ENCODE results near the gene GPS1.

GPS1 gene

GRCh38 chr17:82023447-82024241 is 28.1 kb upstream of the GPS1 start:
- peak overlapping the region; percentile 89 for H3K4me3 ChIP-seq (ENCODE audit: low read depth, low read length)
- TF ChIP-seq, protein P1, sequence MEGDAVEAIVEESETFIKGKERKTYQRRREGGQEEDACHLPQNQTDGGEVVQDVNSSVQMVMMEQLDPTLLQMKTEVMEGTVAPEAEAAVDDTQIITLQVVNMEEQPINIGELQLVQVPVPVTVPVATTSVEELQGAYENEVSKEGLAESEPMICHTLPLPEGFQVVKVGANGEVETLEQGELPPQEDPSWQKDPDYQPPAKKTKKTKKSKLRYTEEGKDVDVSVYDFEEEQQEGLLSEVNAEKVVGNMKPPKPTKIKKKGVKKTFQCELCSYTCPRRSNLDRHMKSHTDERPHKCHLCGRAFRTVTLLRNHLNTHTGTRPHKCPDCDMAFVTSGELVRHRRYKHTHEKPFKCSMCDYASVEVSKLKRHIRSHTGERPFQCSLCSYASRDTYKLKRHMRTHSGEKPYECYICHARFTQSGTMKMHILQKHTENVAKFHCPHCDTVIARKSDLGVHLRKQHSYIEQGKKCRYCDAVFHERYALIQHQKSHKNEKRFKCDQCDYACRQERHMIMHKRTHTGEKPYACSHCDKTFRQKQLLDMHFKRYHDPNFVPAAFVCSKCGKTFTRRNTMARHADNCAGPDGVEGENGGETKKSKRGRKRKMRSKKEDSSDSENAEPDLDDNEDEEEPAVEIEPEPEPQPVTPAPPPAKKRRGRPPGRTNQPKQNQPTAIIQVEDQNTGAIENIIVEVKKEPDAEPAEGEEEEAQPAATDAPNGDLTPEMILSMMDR (IDR thresholded peaks at IDR 0.05; ENCODE audit: low read depth, low read length, missing control alignments): no peak
- DNase-seq (ENCODE audit: low read depth): no peak

DNA sequence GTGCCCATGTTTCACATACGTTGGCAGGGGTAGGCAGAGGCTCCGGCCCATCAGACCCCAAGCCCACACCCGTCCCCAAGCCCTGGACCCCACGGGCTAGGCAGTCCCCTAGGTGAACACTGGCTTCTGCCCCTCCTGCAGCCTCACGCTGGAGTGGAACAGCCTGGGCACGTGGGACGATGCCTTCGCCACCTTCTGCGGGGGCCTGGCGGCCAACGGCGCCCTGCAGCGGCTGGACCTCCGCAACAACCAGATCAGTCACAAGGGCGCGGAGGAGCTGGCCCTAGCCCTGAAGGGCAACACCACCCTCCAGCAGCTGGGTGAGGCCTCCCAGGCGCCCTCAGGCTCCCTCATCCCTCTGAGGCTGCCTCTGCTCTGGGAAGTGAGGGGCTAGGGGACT is 26.8 kb upstream of the GPS1 start:
- DNase-seq (ENCODE audit: low read depth): no peak
- no peak overlapping the region for H3K4me3 ChIP-seq (ENCODE audit: low read depth, low read length)
- TF ChIP-seq, protein P1 (IDR thresholded peaks at IDR 0.05; ENCODE audit: low read depth, low read length, missing control alignments): no peak

GRCh38 chr17:82025401-82026107 is 26.1 kb upstream of the GPS1 start:
- TF ChIP-seq, protein P1 (IDR thresholded peaks at IDR 0.05; ENCODE audit: low read depth, low read length, missing control alignments): no peak
- DNase-seq (ENCODE audit: low read depth): no peak

GRCh38 chr17:82028246-82028645 is 23.5 kb upstream of the GPS1 start:
- TF ChIP-seq, protein P1 (IDR thresholded peaks at IDR 0.05; ENCODE audit: low read depth, low read length, missing control alignments): no peak
- no peak for DNase-seq (ENCODE audit: low read depth)
- no peak overlapping the region for H3K4me3 ChIP-seq (ENCODE audit: low read depth, low read length)

More at GRCh38 chr17:82025401-82026107, 26.1 kb upstream of the GPS1 start:
- H3K4me3 ChIP-seq (ENCODE audit: low read depth, low read length): no peak overlapping the region

DNA sequence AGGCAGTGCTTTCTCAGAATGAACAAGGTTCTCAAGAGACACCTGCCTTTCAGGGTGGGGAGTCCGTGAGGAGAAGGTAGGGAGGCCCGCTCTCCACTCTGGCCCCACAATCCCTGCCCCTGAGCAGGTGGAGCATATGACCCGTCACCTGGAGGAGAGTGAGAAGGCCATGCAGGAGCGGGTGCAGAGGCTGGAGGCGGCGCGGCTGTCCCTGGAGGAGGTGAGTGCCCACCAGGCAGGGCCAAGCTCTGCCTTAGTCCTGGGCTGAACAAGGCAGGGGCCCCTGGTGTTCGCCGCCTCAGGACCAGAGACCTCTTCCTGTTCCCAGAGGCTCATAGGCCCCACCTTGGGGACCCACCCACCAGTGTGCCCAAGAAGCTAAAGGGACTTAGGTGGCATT is 22.7 kb upstream of the GPS1 start:
- DNase-seq (ENCODE audit: low read depth): no peak
- no peak overlapping the region for H3K4me3 ChIP-seq (ENCODE audit: low read depth, low read length)
- TF ChIP-seq, protein P1 (IDR thresholded peaks at IDR 0.05; ENCODE audit: low read depth, low read length, missing control alignments): no peak

DNA sequence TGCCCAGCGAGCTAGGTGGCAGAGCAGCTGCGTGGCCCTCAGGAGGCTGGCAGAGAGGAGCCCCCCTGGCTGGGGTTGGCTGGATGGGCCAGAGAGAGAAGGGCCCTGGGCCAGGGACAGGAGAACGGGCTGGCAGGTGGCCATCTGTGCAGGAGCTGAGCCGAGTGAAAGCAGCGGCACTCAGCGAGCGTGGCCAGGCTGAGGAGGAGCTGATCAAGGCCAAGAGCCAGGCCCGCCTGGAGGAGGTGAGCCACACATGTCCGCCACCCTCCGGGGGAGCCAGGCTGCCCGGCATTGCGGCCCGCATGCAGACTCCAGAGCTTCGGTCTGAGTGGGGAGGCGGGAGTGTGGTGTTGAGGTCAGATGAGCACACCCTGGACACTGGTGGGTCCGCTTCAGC is 22.3 kb upstream of the GPS1 start:
- TF ChIP-seq, protein P1 (IDR thresholded peaks at IDR 0.05; ENCODE audit: low read depth, low read length, missing control alignments): no peak
- no peak overlapping the region for H3K4me3 ChIP-seq (ENCODE audit: low read depth, low read length)
- DNase-seq (ENCODE audit: low read depth): no peak
